Islet precursor cell (in vitro differentiated cells): ENCODE data around the gene VAV3.

ENCODE experiments used
- DNase-seq: peaks from one replicate; pipeline ENCODE4 v3.0.0-alpha.2; 2018

Gene VAV3

DNA sequence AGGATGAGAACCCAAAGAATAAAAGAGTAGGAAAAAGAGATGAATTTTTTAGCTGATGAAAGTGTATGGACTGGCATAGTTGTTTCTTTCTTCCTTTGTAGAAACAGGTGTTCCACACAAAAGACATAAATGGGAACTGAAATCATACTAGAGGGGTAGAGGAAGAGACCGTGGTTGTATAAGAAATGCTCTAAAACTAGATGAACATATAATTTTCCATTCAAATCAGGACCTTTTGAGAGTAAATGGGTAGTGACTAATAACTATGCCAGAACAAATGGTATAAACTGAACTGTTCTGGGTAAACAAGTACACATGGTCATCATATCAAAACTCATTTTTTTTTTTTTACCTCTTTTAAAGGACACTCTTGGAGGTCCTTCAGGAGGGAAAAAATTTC lies 344.2 kb downstream of the VAV3 start:
- no peak for DNase-seq

DNA sequence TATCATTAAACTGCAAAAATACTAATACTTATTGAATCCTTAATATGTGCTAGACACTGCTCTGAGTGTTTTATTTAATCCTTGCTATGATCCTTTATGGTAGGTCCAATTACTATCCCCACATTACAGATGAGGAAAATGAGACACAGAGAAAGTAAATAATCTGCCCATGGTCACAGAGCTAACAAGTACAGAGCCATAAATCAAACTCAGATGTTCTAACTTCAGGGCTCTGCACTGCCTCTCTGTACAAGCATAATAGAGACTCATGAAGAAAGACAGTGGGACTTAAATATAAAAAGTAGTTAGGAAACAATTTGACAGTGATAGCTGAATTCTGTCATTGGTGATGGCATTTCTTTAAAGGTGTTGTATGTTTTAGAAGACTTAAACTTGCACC lies 346.4 kb downstream of the VAV3 start:
- DNase-seq, result no peak

DNA sequence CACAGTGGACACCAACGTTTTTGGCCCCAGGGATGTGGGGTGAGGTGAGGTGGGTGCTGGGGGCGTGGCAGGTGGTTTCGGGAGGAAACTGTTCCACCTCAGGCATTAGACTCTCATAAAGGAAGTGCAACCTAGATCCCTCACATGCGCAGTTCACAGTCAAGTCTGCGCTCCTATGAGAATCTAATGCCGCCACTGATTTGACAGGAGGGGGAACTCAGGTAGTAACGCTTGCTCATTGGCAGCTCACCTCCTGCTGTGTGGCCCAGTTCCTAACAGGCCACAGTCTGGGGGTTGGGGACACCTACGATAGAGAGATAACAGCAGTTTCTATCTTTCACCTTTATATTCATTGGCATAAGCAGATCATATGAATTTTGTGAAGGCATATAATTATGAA lies 347.1 kb downstream of the VAV3 start:
- DNase-seq, result no peak

DNA sequence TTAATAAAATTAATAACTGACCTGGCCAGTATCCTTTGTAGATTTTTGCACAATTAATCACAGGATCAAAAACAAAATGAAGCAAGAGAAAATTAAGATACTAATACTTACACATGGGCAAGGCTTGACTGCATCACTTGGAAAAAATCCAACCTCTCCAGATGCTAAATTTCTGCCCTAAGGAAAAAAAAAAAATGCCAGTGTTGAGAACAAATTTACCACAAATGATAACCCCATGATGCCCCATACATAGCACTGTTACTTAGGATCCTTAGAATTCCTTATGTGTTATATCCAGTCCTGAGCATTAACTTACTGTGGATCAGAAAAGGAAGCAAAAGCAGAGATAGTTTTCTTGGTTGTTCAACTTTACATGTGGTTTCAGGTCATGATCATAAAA lies 347.5 kb downstream of the VAV3 start:
- DNase-seq, result no peak

DNA sequence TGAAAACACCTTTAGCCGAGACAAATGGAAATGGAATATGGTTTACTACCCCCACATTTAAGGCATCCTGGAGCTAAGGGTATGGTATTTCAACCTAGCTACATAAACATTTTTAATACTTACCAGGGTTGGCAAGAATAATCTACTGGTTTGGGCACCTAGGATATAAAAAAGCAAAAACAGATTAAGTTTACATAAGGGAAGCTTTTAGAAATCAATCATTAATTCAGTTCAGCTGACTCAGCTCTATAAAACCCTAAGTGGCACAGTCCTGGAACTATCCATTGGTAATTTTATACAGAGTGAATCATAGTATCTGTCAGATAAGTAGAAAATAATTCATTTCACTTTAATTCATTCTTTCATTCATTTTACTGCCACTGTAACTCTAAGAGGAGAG lies 355.2 kb downstream of the VAV3 start:
- DNase-seq, result no peak

DNA sequence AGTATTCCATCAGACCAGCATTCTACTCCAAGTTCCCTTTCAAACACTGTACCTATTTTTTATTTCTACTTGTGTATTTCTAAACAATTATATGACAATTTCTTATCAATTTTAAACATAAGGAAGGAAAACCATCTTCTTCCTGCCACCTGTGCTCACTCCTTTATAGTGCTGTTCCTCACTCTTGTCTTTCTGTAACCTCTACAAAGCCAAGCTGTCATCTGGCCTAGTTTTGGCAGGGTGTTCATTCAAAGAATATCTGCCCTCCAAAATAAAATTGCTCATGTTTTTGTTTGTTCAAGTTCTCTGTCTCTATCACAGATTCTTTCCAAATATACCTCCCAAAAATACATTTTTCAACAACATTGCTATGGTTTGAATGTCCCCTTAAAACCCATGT lies 360.2 kb downstream of the VAV3 start:
- no peak for DNase-seq

DNA sequence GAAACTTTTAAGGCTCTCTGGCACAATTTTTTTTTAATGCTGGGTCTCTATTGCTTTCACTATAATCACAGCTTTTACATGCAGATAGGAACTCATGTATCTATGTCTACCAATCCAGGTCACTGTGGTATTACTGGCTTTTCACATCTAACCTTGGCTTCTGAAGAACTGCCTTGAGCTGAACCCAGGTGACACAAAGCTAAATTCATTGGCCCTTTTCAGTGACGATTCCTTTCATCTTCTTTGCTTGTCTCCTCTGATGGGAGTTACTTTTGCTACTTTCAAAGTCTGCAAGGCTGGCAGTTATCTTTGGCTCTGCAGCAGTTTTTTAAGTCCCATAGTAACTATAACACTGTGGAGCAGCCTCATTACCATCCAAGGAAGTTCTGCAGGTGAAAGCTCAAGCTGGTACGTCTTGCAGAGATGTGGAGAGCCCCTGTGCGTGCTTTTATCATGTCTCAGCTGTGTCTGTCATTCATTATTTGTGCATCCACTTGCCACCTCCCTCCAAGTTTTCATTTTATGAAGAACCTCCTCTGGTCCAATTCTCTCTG lies 364.3 kb downstream of the VAV3 start:
- no peak for DNase-seq

DNA sequence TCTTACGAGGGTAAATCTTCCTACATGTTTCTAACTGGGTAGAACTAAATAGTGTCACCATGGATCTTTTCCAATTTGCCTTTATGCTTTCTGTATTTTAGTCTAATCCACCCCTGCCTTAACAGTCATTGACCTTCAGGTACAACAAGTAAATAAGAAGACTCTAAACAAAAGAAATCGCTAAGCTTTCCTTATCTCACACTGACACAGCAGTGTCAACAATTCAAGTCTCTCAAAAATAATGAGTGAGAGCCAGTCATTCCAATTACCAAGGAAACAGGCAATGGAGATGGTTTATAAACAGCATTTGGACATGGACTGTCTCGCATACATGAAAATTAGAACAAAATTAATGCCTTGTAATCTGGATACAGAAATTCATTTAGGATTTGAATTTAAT lies 365.8 kb downstream of the VAV3 start:
- DNase-seq, result no peak

DNA sequence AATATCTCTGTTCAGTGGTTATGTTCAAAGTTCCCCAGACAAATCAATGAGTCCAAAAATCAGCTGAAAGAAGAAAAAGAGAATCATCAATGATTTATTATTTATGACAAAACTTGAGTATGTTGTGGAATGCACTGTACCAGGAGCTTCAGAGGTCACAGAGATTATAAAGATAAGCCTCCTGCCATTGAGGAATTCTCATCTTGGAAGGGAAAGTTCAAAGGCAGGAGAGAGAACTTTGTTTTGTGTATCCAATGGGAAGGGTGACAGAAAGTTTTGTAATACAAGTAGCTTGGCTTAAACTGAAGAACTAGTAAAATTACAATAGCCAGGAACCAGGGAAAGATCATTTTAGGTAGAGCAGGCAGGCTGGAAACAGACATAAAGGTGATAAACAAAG lies 367.7 kb downstream of the VAV3 start:
- no peak for DNase-seq

DNA sequence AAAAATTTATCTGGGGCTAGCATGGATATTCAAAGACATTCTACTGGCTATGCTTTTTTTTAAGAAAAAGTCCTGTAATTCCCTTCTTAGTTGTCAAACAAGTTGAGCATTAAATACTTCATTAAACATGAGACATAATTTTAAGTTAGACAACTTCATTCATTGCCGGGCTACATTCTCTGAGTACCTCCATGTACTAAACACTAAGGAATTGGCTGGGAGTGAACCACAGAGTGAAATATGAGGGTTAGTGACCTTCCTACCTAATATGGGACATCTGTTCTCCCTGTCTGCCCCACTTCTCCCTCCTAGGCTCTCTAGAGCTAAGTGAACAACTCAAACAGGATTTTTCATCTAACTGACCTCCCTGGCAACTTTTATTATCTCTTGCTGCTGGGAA lies 370.4 kb downstream of the VAV3 start:
- no peak for DNase-seq

DNA sequence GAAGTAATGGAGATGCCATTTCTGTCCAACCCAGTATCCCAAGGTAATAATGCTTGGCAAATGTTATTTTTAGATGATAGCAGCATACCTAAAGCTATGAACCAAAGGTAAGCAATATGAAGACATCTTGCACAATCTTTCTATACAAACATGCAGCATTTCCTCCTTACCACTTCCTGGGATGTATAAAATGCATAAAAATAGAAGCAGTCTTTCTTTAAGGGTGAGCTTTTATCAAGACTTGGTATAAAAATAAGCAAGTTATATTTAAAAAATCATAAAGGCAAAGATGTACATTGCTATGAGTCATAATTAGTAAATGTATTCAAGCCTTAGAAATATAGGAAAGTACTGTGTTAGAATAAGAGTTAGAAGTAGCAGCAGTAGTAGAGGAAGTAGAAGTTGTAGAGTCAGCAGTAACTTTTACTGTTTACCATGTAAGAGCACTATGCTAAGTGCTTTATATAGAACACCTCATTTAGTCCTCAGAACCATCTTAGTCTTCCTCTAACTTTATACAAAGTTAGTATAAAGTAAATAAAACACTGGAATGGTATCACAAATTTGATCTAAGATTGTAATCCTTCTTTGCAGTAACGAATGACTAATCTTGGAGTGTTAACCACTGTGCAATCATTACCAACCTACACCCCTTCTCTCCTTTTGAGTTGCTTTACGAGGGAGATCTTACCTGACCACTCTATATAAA lies 371.3 kb downstream of the VAV3 start:
- DNase-seq, result no peak

DNA sequence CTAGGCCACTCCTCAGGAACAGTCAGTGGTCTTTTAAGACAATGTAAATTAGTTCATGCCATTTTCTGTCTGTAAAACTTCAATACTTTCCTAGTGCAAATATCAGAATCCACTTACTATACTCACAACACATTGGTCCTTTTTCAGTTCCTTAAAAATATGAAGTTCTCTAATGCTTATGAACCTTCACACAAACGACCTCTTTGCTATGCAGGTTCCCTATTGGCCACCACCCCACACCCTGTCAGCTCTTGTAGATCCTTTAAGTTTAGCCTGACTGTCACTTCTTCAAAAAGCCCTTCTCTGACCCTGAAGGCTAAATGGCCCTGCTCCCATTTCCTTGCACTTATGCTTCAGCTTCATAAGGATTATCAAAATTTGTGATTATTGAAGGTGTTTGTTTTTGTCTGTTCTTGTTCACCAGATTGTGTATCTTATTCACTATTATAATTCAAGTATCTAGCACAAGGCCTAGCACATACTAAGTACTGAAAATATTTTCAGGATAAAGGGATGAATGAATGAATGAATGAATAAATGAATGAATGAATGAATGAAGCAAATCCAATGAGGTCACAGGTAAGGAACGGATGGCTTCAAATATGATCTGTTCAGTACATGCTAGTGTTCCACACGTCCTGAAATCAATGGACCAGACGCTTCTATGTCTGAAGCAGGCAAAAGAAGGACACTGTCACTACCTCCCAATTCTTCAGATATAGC lies 373.9 kb downstream of the VAV3 start:
- no peak for DNase-seq

DNA sequence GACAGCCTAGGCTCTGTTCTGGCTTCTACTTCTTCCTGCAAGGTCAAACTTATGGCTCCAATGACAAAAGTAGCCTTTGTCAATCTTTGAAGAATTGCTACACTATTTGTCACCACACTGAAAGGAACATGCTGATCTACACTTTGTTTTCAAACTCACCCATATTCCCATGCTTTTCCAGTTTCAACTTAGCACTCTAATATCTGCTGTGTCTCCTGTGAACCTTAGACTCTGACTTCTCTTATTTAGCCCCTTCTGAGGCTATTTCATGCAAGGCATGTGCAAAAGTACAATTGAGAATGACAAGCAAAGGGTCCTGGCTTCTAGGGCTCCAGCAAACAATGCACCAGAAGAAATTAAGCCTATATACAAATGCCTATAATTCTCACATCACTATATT lies 374.9 kb downstream of the VAV3 start:
- no peak for DNase-seq

DNA sequence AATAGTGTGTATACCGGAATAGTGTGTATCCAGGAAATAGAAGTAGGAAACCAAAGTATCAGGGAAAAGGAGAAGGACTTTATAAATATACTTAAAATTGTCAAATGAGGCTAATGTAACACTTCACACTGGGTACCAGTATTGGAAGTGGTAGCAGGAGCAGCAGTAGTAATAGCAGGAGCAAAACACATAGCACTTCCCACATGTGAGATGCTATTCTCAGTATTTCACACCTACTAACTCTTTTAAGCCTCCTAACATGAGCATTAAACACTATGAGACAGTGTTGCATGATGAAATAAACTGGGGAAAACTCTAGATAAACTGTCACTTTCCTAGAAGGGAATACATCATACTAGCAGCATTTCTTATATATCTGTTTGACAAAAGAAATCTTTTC lies 376.7 kb downstream of the VAV3 start:
- no peak for DNase-seq

DNA sequence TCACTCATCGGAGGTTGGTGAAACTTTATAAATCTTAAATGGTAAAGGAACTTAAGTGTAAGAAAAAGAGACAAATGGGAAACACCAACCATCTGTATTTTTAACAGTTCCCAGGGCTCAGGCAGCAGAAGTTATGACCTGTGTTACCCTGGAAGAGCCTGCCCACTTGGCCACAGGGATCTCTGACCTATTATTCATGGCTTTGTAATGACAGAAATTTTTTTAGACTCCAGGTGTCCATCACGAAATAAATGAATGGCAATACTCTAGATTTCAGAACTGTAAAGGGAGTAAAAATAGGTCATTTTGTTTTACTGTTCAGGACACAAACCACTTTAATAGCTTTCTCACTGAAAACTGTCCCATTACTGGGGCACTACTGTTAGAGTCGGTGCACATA lies 389.8 kb downstream of the VAV3 start:
- no peak for DNase-seq

DNA sequence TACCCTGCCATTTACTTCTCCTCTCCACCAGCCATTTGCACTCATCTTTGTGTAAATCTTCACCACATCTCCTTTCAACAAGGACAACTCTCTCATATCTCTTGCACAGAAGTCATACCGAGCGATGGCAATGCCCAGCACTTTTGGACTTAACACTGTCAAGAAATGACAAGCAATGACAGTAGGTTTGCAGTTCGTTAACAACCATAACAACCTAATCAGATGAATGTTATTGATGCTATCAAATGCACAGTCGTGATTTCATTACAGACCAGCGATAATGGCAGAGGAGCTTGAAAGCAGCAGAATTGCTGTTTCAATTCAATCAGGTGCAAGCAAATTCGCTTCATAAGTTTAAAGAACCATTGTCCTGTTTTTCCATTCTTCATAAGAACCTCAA lies 390.9 kb downstream of the VAV3 start:
- no peak for DNase-seq

DNA sequence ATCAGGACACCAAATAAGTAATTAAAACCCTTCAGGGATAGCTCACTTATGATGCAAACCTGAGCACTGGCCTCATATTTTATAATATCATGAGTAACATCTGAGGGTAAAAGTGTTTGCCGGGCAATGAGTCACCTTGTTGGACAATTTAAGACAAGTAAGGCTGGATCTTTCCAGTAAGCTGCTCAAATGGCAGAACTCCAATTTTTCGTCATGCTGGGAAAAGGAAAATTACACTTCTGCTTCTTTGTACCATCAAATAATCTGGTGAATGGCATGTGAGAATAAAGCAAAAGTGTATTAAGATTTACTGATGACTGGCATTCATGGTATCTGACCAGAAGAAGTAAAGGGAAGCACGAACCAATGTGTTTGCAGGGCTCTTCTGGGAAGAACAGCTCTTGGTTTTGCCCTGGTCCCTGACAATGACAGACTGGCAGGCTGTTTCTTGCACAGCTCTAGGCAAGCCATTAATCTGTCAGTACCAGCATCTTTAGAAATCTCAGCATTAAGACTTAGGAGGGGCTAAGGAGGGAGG lies 392.2 kb downstream of the VAV3 start:
- DNase-seq, result no peak

DNA sequence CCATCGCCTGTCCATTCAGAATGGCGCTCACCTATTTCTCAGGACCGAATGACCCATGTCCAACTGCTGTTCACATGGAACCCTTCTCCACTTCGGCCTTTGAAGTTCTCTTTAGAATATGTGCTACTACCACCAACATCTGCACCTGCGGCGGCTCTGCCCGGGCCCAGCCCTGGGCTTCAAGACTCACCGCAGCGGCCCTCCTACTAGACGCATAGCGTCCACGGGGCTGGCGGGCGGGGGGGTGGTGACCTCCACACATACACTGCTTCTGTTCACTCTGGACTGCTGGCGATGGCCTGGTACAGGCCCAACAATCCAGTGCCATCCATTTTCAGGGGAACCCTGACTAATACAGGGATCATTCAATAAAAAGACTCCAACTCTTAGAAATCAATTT lies 394.2 kb downstream of the VAV3 start:
- DNase-seq, result no peak

DNA sequence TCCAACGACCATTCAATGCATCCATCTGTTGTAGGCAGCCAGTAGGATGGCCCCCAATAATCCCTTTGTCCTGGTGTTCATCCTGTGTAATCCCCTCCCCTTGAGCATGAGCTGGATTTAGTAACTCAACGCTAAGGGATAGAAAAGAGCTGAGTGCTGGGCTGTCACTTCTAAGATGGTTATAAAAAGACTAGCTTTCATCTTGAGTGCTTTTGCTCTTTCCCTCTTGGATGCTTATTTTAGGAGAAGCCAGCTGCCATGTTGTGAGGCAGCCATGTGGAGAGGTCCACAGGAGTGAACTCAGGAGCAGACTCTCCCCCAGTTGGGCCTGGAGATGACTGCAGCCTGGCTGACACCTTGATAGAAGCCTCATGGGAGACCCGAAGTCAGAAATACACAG lies 401.5 kb downstream of the VAV3 start:
- DNase-seq, result no peak

DNA sequence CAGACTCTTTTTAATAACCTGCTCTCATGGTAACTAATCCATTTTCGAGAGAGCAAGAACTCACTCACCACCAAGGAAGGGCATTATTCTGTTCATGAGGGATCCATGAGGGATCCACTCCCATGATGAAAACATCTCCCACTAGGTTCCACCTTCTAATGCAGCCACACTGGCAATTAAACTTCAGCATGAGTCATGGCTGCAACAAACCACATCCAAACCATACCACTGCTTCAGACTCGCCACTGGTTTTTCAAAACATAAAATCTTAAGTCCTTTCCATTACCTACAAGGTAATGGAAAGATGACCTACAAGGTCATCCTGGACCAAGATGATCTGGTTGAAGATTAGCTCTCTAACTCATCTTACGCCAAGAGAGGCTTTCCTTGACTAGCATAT lies 405.1 kb downstream of the VAV3 start:
- no peak for DNase-seq

DNA sequence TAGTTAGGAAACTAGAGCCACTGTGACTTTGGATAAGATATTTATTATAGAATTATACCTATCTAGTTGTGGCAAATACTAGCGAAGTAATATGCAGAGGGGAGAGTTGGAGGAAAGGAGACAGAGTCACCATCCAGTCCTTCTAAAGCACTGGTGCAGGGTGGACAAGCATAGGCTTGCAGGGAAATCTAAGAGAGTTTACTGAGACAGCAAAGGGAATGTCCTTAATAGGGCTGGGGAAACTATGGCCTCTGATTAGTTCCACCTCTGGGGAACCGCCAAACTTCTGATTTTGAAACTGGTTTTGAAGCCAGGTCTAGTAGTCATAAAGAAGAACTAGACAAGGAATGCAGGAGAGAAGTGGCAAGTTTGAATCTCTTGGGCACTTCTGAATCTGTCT lies 407.9 kb downstream of the VAV3 start:
- no peak for DNase-seq

DNA sequence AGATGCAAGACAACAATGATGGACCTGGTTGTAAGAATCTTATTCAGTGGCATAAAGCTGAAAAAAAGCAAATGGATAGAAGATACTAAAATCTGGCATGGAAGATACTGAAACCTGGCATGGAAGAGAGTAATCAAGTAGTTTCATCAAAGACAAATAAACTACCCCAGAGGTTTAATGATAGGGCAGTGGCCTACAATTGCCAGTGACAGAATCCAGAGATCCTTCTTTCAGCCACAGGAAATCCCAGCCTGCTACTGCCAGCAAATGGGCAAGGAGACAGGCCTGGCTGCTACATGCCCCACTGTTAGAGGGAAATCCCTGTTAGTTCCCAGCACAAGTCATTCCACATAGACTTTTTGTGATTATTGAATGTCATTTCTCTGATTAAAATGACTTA lies 409.4 kb downstream of the VAV3 start:
- no peak for DNase-seq

DNA sequence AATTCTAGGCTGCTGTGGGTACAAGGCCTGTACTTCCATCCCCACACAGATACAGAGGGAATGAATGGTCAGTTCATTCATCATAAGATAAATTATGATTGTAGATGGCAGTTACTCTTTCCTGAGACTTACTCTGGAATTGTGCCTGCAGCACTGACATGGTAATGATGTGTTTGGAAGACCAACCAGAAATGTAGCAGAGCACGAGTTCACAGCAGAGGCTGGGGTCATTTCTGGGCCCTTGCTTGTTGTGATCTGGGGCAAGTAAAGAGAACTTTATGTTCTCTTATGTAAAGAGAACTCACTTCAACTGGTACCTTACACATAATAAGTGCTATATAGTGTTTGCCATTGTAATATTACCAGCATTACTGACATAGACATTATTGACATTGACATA lies 412.2 kb downstream of the VAV3 start:
- no peak for DNase-seq

DNA sequence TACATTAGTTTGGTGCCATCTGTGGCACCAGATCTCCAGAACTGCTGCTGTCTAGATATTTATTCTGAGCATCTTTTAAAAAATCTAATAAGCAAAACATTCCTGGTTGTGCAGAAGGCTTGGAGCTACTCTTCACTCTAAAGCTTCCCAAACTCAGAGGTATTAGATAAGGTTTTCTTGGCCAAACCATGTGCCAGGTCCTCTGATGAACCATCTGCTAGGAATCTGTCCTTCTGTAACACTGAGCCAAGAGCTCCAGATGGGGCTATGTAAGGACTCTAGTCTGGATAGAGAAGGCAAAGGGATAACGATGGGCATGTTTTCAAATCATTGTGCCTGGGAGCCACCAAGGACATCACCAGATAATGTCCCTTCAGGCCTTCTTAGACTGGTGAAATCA lies 413.5 kb downstream of the VAV3 start:
- no peak for DNase-seq

DNA sequence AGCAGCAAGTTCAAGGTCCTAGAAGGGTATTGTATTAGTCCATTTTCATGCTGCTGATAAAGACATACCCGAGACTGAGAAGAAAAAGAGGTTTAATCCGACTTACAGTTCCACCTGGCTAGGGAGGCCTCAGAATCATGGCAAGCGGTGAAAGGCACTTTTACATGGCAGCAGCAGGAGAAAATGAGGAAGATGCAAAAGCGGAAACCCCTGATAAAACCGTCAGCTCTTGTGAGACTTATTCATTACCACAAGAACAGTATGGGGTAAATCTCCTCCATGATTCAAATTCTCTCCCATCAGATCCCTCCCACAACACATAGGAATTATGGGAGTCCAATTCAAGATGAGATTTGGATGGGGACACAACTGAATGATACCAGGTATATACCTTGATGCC lies 414.6 kb downstream of the VAV3 start:
- DNase-seq, result no peak
